GM08714 (cell line): ENCODE data around the gene LZTS2.

Experiments
- H3K4me3 ChIP-seq: fragments of 200-500 bp; sonication (Bioruptor generic); 2 replicates; pipeline ENCODE4 v1.5.1; 2014; ENCODE audit warnings: mild to moderate bottlenecking, low read length, inconsistent platforms
- ZNF274 ChIP-seq: IDR thresholded peaks from 2 replicates; pipeline ENCODE4 v1.6.1; 2012; ENCODE audit warnings: mild to moderate bottlenecking, low read depth, low read length

The LZTS2 gene

DNA sequence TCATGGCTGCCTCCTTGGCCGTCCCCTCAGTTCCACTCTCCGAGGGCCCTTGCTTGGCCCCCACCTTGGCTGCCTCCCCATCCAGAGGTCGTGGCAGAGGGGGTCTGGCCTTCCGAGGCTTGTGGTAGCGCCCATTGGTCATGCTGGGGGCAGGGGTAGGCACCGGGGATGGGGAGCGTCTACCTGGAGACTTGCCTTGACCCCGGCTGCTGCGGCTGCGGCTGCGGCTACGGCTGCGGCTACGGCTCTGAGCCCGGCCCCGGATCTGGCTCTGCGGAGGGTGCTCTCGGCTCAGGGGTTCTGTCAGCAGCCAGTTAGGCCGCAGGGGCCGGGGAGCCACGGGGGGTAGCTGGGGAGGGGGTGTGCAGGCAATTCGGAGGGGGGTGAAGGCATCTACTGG, 10.7 kb downstream of the LZTS2 start:
- TF ChIP-seq ZNF274: no peak

DNA sequence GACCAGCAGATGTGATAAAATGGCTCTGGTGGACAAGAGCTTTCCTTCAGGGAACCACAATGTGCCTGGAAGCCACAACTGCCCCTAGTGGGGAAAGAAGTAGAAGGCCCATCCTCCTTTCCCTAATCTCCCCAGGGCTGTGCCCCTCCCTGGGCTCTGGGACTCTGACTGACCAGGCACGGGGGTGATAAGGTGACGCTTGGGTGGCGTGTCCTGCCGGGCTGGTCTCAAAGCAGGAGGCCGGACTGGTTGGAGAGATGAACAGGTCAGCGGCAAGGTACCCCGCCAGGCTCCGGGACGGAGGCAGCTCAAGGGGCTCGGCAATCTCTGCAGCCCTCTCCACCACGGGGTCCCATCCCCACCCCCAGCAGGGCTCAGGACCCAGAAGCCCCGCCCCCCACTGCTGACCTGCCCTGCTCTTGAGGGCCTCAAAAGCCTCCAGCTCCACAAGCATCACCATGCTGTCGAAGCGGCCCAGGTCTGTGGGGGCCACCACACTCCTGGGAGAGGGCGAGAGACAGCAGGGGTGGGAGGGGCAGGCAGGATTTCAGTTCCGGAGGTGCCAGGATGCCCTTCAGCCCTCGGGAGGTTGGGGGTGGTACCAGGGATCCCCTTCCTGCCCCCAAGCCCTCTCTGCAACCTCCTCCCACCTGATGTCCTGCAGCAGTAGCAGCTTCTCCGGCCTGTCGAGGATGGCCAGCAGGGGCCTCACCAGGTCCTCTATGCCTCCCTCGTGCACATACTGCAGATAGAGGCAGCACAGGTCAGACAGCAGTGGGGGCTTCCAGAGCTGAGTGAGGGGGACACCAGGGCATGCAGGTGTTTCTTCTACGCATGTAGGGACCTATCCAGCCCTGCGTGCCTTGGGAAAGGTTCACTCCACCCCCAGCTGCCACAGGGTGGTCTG, 12.2 kb downstream of the LZTS2 start:
- no peak for TF ChIP-seq ZNF274
- no peak overlapping the region for H3K4me3 ChIP-seq

More for the DNA sequence above, 10.7 kb downstream of the LZTS2 start:
- no peak overlapping the region for H3K4me3 ChIP-seq

DNA sequence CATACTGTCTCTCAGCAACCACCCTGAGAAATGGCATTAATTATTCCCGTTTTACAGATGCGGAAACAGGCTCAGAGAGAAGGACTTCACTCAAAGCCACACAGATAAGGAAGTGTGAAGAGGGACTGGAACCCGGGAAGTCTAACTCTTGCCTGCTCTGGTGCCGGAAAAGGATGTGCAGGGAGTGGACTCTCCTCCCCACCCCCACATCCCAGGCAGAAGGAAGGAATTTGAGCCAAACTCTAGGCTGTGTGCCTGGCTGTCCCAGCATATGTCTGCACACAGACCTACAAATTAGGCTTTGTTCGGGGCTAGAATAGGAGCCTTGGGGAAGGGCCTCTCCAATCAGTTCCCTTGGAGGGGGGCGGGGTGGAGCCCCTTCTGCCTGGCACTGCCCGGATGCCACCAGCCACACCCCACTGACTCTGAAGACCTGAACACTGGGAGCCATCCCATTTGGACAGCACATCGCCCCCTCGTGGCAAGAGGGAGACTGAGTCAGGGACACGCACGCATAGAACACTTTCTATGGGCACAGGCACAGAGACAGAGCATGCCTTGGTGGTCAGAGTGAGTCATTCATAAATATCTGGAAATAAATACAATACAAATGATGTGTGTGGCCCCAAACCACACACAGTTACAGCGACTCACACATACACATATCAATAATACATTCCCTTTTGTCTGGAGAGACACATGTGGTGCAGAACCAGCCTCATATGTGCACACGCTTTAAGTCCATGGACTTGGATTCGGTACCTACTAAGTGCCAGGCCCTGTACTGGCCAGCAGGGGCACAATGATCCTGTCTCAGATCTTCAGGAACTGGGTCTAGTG, 13.1 kb downstream of the LZTS2 start:
- no peak for TF ChIP-seq ZNF274
- no peak overlapping the region for H3K4me3 ChIP-seq

DNA sequence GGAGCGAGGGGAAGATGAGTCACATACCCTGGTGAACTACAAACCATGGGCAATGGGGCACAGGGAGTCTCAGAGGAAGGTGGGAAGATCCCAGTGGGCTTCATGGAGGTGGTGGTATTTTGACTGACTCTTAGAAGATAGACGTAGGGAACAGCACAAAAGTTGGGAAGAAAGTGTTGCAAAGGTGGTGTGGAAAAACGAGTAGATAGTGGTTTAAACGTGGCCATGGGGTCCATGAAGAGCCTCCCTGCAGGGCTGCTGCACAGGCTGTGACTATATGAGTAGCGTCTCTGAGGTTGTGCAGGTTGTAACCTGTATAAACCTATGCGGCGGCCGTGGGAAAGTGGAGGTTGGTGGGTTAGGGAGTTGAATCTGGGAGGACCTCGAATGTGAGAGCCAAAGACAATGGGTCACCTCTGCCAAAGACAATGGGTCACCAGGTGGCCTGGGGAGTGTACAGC, 13.8 kb downstream of the LZTS2 start:
- no peak for TF ChIP-seq ZNF274
- H3K4me3 ChIP-seq: no peak overlapping the region

DNA sequence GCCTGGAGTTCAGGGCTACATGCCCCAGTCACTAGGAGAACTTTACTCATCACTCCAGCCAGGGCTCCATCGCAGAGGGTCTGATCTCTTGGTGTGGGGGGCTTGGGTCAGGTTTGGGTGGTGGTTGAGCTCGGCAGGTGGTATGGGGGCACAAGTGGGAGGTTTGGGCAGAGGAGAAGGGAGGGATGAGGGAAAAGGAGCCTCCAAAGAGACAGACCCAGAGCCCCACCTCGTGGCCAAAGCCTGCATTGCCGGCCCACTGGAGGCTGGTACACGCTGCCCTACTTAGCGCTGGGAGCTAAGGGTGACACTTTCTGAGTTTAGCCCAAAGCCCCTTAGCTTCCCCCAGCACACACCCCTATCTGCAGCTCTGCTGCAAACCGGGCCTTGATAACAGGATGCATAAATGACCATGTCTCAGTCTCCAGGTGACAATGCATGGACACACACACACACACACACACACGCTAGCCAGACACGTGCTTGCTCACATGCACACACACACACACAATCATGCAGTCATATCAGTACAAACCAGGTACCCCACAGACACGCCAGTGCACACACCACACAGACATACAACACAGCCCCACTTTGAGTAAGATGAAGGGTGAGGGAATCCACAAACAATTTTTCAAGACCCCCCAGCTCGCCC, 14.7 kb downstream of the LZTS2 start:
- no peak overlapping the region for H3K4me3 ChIP-seq

DNA sequence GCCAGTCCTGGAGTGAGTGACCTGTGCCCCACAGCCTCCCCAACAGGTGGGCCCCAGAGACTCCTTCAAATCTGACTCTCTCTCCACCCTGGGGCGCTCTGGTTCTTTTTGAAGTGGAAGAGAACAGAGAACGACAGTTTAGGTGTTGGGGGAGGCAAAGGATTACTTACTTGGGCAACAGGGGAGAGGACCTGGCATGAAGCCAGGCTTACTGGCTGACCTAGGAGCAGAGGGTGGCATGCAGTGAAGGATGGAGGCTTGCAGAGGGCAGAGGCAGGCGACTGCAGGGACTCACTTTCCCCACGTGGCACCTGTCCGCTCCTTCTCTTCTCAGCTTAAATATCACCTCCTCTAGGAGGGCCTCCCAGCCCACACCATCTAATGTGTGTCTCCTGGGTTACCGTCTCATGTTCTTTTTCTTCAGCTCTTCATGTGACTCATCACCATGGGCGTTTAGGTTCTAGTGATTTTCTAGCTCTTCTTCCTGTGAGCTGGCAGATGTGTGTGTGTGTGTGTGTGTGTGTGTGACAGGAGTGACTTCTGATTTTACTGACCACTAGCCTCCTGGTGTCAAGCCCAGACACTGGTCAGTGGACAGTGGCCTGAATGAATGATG, 15.5 kb downstream of the LZTS2 start:
- no peak overlapping the region for H3K4me3 ChIP-seq
- TF ChIP-seq ZNF274: no peak

More for the DNA sequence above, 14.7 kb downstream of the LZTS2 start:
- TF ChIP-seq ZNF274: no peak

DNA sequence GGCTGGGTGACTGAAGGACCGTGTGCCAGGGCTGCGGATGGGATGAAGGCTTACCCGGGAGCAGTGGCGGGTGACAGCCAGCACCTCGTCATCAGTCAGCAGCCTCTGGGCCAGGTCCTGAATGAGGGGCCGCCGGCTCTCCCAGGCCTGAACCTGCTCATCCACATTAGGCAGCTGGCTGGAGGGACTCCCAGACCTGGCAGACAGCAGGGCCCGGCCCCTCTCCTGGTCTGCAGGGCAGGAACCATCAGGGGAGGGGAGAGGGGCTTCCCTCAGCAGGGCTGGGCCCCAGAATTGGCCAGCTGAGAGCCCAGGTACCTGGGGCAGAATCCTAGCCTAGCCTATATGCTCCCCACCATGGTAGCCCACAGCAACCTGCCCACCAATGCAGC, 16.0 kb downstream of the LZTS2 start:
- no peak overlapping the region for H3K4me3 ChIP-seq
- no peak for TF ChIP-seq ZNF274

DNA sequence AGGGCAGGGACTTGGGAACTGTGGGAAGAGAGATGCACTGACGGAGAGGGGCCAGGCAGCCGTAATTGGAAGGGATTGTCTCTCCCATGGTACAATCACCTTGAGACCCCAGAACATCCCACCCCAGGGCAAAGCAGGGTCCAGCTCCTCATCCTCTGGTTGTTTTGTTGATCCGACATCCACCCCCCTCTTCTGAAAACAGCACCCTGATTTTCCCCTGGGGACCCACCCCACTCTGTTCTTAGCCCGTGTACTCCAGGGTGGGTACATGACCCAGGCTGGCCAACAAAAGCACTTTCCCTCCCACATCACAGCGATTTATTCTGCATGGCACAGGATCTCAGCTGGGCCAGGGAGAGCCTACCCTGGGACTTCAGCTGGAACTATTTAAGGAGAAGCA, 17.2 kb downstream of the LZTS2 start:
- no peak for TF ChIP-seq ZNF274
- H3K4me3 ChIP-seq: no peak overlapping the region

DNA sequence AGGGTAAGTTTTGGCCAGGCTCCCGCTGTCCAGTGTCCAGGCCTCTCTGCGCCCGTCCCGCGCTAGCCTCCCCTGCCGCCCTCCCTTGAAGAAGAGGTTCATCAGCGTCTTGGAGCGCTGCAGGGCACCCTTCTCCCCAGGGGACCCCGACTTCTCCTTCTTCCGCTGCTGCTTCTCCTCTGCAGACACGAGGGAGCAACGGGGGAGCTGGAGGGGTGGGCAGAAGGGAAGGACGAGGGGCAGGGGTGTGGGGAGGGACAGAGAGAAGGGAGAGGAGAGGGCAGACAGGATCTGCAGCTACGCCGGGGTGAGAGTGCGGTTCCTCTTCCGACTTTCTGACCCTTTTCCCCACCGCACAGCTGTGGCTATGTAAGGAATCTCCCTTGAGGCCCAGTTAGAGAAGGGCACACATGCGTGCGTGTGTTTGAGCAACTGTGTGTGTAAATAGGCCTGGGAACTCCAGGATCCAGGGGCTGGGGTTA, 18.6 kb downstream of the LZTS2 start:
- TF ChIP-seq ZNF274: no peak
- no peak overlapping the region for H3K4me3 ChIP-seq

DNA sequence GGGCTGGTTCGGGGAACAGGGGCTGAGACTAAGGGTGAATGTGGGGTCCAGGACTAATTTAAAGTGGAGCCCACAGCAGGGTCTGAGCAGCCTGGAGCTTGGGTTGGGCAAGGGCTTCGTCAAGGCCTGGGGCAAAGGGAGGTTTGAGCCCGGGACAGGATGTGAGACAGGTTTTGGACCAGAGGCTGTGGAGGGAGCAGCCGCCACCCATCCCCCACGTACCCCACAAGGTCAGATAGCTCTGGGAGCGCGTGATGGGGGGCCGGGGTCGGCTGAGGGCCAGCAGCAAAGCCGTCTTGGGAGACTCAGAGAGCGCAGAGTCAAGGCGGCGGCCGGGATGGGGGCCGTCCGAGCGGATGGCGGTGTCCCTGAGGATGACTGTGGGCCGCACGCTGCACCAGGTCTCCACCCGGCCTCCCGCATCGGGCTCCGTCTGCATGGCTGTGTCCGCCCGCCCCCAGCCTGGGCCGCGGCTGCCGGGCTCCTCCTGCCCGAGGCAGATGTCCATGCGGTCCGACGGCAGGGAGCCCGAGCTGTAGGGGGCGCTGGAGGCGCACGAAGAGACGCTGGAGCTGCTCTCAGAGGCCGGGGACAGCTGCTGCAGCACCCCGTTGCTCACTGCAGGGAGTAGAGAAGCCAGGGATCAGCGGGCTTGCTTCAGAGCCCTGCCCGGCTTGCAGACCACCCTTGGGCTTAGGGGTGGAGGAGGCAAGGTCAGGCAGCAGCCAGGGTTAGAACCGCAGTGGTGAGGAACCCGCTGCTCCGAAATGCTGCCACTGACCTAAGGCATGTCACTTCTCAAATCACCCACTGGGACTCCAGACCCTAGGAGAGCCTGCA, 19.2 kb downstream of the LZTS2 start:
- TF ChIP-seq ZNF274: no peak
- no peak overlapping the region for H3K4me3 ChIP-seq

DNA sequence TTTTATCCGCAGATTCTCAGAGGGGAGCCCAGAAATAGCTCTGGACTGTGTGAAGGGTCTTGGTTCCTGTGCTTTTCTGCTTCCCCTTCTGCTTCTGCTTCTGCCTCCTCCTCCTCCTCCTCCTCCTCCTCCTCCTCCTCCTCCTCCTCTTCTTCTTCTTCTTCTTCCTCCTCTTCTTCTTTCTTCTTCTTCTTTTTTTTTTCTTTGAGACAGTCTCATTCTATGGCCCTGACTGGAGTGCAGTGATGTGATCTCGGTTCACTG, 19.8 kb downstream of the LZTS2 start:
- no peak overlapping the region for H3K4me3 ChIP-seq
- TF ChIP-seq ZNF274: no peak

DNA sequence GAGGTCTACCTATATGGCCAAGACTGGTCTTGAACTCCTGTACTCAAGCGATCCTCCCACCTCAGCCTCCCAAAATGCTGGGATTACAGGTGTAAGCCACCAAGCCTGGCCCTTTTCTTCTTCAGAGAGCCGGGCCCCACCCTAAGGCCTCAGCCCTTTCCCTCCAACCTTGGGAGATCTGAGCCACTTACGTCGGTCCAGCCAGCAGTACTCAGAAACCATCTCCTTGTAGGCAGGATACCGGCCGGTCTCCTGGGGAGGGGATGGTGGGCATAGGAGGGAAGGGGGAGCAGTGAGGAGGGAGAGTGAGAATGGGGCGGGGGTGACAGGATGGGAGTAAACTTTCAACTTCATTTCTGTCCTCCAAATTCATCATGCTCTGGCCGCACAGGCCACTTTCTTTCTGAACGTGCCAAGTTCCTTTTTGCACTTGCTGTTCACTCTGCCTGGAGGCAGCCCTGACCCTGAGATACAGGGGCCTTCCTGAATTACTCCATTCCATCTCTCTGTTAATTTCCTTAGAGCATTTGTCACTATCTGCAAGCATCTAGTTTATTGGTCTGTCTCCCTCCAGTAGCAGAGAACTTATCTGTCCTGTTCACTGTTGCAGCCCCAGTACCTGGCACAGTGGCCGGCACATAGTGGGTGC, 20.9 kb downstream of the LZTS2 start:
- H3K4me3 ChIP-seq: no peak overlapping the region
- no peak for TF ChIP-seq ZNF274

DNA sequence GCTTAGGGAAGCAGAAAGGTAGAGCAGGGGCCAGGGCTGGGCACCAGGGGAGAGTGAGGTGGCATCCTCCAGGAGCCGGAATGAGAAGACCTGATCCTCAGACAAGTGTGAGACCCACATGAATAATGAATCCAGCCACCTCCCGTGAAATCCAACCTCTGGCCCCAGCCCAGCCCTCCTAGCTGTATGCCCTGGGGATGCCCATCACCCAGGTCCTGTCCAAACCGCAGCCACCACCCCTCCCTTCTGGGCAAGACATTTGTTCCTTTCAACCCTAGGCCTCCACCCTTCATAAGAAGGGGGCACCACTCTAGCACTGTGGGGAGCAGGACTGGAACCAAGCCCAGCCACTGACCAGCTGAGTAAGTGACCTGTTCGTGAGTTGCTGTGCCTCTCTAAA, 21.6 kb downstream of the LZTS2 start:
- no peak overlapping the region for H3K4me3 ChIP-seq
- no peak for TF ChIP-seq ZNF274
